Measurements from ENCODE around the gene TENM4.

TENM4 gene

GRCh38 chr11:79342236-79342635 is 98.6 kb downstream of the TENM4 start:
- no peak for DNase-seq (ENCODE audit: low read depth)

GRCh38 chr11:79340535-79340934 is 100.3 kb downstream of the TENM4 start:
- no peak for DNase-seq (ENCODE audit: low read depth)

GRCh38 chr11:79336797-79337517 is 103.9 kb downstream of the TENM4 start:
- no peak for DNase-seq (ENCODE audit: low read depth)

- DNase-seq (ENCODE audit: low read depth), result no peak
Measured at GRCh38 chr11:79335681-79336080, 105.1 kb downstream of the TENM4 start.

GRCh38 chr11:79333355-79333754 is 107.5 kb downstream of the TENM4 start:
- DNase-seq (ENCODE audit: low read depth), result no peak

- no peak for DNase-seq (ENCODE audit: low read depth)
Measured at GRCh38 chr11:79332017-79332416, 108.8 kb downstream of the TENM4 start.

- no peak for DNase-seq (ENCODE audit: low read depth)
Measured at GRCh38 chr11:79331203-79331901, 109.5 kb downstream of the TENM4 start.

GRCh38 chr11:79330651-79331050 is 110.2 kb downstream of the TENM4 start:
- DNase-seq (ENCODE audit: low read depth), result no peak

- DNase-seq (ENCODE audit: low read depth), result no peak
Measured at GRCh38 chr11:79329561-79329960, 111.3 kb downstream of the TENM4 start.

- DNase-seq (ENCODE audit: low read depth), result no peak
Measured at GRCh38 chr11:79328402-79328801, 112.4 kb downstream of the TENM4 start.

GRCh38 chr11:79325851-79326250 is 115.0 kb downstream of the TENM4 start:
- DNase-seq (ENCODE audit: low read depth), result no peak

- DNase-seq (ENCODE audit: low read depth), result no peak
Measured at GRCh38 chr11:79321263-79321662, 119.6 kb downstream of the TENM4 start.

- no peak for DNase-seq (ENCODE audit: low read depth)
Measured at GRCh38 chr11:79314906-79315689, 125.7 kb downstream of the TENM4 start.

- no peak for DNase-seq (ENCODE audit: low read depth)
Measured at GRCh38 chr11:79313530-79313913, 127.3 kb downstream of the TENM4 start.

- no peak for DNase-seq (ENCODE audit: low read depth)
Measured at GRCh38 chr11:79312617-79313529, 128.0 kb downstream of the TENM4 start.

GRCh38 chr11:79311461-79311860 is 129.4 kb downstream of the TENM4 start:
- DNase-seq (ENCODE audit: low read depth), result no peak

- no peak for DNase-seq (ENCODE audit: low read depth)
Measured at GRCh38 chr11:79309407-79309806, 131.4 kb downstream of the TENM4 start.

GRCh38 chr11:79308429-79308828 is 132.4 kb downstream of the TENM4 start:
- DNase-seq (ENCODE audit: low read depth), result no peak

GRCh38 chr11:79304599-79305212 is 136.1 kb downstream of the TENM4 start:
- DNase-seq (ENCODE audit: low read depth), result no peak

- DNase-seq (ENCODE audit: low read depth), result no peak
Measured at GRCh38 chr11:79296141-79296540, 144.7 kb downstream of the TENM4 start.
